Measurements from ENCODE around the gene CRYBB1. TPM values are rescaled to one million over a fixed set of nuclear protein-coding genes. Genes with fewer than 3 reads are reported as not detected.

The CRYBB1 gene
- total RNA-seq, 1 donor from 2014 or later = not detected

DNA sequence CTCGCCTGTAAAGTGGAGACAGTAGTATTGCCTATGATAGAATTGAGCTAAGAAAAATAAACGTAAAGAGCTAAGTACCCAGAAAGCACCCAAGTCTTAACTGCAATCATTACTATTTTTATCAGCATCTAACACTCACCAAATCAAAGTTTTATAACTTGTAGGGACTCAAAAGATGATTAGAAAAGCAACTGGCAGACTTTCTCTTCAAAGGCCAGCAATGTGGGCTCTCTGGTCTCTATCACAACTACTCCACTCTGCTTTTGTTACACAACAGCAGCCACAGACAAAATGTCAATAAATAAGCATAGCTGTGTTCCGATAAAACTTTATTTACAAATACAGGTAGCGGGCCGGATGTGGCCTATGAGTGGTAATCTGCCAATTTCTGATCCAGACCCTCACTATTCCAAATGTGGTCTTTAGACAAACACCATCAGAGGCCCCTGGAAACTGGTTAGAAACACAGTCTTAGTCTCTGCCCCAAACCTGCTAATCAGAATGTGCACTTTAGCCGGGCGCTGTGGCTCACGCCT is 36.1 kb downstream of the CRYBB1 start:
- no peak for DNase-seq (ENCODE audit: low spot score)
- no peak for ATAC-seq

DNA sequence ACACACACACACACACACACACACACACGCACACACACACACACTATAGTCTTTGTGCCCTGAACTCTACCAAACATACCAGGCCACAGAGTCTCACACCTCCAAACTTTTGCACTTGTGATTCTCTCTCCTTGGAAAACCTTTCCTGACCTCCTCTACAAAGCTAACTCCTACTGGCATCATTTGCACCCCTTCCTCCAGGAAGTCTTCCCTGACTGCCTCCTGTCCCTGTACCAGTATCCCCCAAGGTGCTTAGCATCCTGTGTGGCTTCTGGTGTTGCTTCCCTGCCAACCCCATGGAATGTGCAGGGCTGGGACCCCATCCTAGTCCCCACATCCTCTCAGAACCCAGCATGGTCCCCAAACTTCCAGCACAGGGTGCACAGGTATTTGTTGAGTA is 36.8 kb downstream of the CRYBB1 start:
- DNase-seq (ENCODE audit: low spot score) (no peak), ATAC-seq (no peak)

DNA sequence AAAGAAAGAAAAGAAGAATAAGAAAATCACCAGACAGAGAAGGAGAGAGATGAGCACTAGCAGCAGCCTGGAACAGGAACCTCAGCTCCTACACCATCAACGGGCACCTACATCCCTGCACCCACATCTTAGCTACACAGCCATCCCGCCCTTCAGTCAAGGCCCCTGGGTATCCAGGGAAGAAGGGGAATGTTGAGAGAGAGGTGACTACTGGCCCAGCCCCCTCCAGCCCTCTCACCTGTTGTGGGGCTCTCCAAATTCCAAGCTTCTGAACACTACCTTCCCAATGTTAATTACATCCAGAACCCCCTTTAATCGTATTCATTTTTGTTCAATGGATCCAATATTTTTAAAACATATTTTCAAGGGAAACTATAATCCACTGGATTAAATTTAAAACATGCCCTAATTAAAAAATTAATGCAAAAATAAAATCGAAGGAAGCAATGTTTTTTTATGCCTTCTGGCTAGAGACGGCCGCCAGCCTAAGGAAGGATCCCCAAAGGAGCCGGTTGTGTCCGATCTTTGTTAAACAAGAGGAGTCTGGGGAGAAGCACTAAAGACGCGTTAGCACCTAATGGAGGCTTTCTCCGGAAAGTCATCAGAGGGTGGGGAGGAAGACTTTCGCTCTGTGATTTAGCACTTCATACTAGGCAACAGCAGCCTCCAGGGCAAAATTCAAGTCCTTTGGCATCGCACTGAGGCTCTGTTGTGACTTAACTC is 37.4 kb downstream of the CRYBB1 start:
- DNase-seq (ENCODE audit: low spot score) (no peak), ATAC-seq (no peak)

DNA sequence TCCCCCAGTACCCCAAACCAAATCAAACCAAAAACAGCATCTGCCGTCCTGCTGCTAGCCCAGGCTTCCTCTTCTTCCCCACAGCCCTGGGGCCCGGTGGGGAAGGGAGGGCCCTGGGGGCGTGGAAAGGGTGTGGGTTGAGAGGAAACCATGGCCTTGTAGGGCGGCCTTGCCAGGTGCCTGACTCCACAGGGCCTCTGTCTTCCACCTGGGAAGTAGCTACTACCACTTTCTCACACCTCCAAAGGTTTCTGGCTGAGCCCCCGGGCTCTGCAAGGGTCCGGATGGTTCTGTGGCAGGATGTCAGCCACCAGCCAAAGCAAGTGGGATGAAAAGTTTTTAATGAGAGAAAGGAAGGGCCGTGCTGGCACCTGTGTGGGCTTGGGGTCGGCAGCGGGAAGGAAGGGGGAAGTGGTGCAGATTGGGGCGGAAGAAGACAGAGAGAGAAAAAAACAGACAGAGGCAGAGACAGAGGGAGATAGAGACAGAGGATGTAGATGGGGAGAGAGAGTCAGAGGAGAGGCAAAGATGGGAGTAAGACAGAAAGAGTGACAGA is 38.4 kb downstream of the CRYBB1 start:
- ATAC-seq = peak; percentile 40
- DNase-seq (ENCODE audit: low spot score) = no peak

DNA sequence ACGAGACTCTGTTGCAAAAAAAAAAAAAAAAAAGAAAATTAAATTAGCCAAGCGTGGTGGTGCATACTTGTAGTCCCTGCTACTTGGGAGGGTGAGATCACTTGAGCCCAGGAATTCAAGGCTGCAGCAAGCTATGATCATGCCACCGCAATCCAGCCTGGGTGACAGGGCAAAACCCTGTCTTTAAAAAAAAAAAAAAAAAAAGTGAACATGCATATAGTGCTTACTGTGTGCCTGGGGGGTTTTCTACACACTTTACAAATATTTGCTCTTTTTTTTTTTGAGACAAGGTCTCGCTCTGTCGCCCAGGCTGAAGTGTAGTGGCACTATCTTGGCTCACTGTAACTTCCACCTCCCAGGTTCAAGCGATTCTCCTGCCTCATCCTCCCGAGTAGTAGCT is 40.7 kb downstream of the CRYBB1 start:
- ATAC-seq = no peak
- no peak for DNase-seq (ENCODE audit: low spot score)

DNA sequence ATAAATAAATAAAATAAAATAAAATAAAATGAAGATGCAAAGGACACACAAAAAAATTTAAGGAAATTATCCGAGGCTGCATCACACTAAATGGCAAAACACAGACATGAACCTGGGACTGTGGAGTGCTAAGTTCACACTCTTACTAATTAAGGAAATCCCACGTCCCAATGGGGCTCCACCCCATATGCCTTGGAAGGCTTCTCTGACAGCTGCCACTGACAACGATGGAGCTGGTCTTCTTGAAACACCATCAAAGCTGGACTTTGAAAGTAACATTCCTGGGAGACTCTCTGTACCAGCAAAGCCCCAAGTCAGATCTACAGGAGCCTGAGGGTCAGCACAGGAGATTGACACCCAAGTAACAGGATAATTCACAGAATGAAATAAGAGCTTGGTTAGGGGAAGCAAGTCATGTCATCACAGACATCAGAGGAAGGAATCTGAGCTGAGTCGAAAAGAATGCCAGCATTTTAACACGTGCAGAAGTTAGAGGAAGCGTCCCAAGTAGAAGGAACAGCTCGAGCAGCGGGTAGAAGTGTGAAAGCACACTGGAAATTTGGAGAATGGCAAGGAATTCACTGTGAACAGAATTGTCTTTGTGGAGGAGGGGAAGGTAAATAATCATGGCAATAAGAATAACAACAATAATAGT is 41.7 kb downstream of the CRYBB1 start:
- DNase-seq (ENCODE audit: low spot score) = no peak
- no peak for ATAC-seq

DNA sequence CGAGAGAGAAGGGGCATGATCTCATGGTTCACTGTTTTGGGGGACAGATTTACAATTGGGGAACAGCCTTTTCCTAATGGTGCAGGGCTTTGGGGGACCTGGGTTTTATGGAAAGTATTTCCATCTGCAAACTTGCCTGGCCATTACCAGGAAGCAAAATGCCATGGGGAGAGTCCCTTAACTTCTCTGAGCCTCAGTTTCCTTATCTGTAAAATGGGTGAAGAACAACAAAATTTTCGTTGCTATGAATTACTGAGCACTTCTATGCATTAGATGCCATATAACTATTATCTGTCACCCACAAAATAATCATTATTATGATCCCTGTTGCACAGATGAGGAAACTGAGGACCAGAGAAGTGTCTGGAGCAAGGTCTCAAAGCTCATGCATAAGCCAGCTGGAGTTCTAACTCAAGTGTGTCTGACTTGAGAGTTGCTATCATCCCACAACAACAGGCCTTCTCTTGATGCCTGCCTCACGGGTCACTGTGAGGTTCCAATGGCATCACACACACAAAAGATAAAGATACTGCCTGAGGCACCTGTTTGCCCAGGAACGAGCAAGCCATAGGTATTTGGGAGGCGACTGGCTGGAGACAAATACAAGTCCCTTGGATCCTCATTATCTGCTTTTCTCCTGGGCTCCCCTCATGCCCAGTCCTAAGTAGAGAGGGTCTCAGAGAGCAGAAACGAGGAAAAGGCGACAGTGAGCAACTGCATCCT is 43.7 kb downstream of the CRYBB1 start:
- DNase-seq (ENCODE audit: low spot score) = no peak
- ATAC-seq = no peak

DNA sequence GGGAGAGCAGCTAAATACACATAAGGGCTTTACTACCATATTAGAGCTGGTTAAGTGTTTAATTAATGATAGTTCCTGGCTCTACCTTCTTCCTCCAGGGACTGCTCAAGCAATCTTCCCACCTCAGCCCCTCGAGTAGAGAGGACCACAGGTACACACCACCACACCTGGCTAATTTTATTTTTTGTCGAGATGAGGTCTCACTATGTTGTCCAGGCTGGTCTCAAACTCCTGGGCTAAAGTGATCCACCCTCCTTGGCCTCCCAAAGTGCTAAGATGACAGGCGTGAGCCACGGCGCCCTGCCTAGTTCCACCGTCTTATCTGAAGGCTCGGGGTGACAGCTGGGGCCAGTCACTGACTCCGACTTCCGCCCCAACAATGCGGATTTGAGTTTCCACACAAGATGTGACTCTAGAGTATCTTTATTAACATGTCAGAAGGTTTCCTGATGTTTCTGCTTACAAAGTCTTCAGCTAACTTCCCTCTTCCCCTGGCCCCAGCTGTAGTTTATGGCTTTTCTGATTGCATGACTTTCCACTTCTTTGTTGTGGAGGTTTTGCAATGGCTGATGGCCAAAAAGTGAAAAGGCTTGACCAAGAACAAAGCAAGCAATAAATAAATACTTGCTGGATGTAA is 44.7 kb downstream of the CRYBB1 start:
- ATAC-seq = peak; percentile 58
- no peak for DNase-seq (ENCODE audit: low spot score)

DNA sequence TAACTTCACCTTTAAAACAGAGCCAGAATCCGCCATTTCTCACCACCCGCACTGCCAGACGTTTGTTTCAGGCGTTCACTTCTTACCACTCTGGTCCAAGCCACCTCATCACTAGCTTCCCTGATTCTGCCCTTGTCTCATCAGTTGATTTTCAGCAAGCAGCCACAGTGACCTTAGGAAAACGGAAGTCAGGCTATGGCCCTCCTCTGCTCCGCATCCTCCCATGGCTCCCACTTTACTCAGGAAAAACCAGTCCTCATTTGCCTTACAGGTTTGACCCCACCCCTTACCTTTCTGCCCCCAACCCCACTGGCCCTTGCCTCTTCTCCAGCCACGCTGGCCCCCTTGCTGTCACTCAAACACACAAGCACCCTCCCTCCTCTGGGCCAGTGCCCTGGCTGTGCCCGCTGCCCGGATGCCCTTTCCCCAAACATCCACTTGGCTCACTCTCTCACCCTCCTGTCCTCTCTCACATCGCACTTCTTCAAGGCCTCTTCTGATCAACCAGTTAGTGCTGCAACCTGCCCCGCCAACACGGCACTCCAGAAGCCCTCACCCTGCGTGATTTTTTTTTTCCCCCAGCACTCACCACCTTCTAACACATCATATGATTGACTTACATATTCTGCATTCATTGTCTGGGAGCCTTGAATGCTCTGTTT is 46.8 kb downstream of the CRYBB1 start:
- ATAC-seq (peak; percentile 12), DNase-seq (ENCODE audit: low spot score) (no peak)

DNA sequence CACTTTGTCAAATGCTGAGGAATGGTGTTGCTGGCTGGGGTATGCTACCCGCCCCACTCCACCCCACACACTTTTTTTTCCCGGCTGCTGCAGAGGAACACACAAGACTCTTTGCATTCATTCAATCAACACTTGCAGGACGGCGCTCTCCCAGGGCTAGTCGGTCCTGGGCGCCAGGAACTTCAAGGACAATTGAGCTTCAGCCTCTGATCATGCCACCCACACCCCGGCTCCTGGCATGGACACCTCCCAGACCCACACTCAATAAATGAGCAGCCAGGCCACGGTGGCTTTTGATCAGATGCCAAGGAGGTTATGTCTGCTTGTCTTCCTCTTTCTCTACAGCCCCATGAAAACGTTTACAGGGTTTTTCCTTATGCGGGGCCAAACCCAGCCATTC is 47.7 kb downstream of the CRYBB1 start:
- ATAC-seq (peak; percentile 18), DNase-seq (ENCODE audit: low spot score) (no peak)

DNA sequence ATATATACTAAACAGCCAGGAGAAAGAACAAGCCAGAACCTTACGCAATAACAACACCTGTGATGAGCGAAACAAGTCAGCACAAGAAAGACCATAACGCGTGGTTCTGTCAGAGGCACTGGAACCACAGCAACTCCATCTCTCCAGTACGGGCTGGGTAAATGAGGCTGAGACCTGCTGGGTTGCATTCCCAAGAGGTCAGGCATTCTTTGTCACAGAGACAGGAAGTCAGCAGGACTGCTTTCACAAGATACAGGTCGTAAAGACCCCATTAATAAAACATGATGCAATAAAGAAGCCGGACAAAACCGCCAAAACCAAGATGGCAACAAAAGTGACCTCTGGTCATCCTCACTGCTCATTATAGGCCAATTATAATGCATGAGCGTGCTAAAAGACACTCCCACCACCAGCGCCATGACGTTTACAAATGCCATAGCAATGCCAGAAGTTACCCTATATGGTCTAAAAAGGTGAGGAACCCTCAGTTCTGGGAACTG is 49.6 kb downstream of the CRYBB1 start:
- DNase-seq (ENCODE audit: low spot score) (no peak), ATAC-seq (peak; percentile 6)

DNA sequence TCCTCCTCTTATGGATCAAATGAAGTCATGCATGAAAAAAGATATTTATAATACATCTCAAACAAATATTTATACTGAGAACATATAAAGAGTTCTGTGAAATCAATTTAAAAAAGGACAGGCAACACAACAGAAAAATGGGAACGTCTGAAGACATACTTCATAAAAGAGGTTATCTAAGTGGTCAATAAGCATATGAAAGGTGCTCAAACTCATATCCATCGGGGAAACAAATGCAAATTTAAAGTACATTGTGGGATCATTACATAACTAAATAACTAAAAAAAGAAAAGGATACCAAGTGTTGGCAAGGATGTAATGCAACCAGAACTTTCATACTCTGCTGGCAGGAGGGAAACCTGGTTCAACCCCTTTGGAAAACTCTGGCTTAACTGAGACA is 50.2 kb downstream of the CRYBB1 start:
- DNase-seq (ENCODE audit: low spot score) (no peak), ATAC-seq (no peak)

DNA sequence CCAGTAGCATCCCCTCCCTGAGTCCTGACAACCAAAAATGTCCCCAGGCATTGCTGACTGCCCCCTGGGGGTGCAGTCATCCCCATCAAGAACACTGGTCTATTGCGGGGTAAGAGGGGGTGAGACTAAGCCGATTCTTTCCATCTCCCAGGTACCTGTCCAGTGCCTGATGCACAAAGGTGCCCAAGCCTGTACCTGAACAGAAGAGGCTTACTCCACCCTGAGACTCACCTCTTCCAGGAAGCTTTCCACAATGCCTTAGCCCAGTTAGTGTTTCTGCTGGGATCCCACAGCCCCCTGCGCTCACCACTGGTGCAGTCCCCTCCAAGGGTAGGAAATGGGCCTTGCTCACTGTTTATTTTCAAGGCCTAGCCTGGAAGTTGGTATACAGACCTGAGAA is 50.8 kb downstream of the CRYBB1 start:
- no peak for DNase-seq (ENCODE audit: low spot score)
- no peak for ATAC-seq

DNA sequence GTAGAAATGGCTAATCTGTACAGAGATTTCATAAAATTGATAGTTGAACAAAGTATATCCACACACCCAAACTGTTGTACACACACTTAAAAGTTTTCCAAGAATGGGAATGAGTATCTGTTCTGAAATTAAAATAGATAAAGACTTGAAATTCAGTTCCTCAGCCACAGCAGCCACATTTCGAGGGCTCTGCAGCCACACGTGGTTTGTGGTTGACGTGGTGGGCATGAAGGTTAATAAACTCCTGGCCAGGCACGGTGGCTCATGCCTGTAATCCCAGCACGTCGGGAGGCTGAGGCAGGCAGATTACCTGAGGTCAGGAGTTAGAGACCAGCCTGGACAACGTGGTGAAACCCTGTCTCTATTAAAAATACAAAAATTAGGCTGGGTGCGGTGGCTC is 51.9 kb downstream of the CRYBB1 start:
- ATAC-seq (no peak), DNase-seq (ENCODE audit: low spot score) (no peak)

DNA sequence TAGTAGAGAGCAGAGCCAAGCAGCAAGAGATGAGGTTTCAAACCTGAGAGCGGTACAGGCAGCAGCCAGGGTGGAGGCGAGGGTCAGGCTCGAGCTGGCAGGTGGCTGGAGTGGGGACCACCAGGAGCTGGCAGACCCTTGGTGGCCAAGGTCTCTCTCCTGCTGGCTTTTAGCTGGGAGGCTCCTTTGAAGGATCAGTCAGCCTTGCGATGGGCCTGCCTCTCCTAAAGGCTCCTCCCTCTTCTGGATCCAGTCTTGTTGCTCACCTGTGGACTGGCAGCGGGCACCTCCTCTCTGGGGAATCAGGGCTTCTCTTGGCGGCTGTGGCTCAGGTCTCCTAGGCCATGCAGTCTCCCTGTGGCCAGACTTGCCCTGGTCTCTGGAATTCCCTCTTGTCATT is 52.6 kb downstream of the CRYBB1 start:
- no peak for ATAC-seq
- no peak for DNase-seq (ENCODE audit: low spot score)

DNA sequence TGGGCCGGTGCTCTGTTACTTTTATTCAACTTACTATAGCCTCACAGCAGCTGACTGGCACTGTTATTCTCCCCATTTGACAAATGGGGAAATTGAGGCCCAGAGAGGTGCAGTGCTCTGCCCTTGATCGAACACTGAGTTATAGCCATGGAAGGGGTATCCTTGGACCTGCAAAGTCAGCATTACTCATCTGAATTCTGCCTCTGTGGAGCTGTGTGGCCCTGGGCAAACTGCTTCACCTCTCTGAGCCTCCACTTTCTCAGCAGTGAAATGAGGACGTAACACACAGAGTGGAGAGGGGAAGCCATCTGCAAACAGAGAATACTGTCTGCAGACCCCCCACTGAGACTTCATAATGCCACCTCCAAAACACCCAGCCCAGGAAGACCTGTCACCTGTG is 53.2 kb downstream of the CRYBB1 start:
- no peak for DNase-seq (ENCODE audit: low spot score)
- no peak for ATAC-seq

DNA sequence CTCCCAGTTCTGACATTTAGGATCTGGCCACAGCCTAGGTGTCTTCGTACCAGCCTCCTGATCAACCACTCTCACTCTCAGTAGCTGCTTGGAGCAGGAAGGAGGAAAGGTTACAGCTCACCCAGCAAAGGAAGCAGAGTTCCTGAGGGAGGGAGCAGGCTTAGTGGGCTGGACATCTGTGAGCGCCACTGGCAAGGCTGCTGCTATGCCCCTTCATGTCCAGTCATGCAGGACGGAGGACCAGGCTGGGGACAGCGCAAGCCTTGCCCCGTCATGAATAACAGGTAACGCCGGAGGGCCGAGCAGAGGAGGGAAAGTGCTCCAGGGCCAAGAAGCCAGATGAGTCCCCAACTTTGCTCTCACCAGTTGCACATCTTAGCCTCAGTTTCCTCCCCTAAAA is 53.6 kb downstream of the CRYBB1 start:
- DNase-seq (ENCODE audit: low spot score) = no peak
- no peak for ATAC-seq

DNA sequence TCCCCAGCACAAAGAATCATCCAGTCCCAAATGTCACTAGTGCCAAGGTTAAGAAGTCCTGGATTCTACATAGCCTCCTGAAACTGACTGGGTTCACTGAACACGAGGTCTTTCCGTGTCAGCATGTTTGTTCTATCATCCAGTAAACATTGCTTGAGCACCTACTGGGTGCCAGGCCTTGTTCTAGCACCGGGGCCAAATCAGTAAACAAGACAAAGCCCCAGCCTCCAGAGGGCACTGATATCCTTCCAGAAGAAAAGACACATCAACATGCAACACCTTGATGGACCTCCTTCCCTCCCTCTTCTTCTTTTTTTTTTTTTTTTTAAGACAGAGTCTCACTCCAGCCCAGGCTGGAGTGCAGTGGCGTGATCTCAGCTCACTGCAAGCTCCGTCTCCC is 54.8 kb downstream of the CRYBB1 start:
- peak; percentile 68 for DNase-seq (ENCODE audit: low spot score)
- ATAC-seq = peak; percentile 33

DNA sequence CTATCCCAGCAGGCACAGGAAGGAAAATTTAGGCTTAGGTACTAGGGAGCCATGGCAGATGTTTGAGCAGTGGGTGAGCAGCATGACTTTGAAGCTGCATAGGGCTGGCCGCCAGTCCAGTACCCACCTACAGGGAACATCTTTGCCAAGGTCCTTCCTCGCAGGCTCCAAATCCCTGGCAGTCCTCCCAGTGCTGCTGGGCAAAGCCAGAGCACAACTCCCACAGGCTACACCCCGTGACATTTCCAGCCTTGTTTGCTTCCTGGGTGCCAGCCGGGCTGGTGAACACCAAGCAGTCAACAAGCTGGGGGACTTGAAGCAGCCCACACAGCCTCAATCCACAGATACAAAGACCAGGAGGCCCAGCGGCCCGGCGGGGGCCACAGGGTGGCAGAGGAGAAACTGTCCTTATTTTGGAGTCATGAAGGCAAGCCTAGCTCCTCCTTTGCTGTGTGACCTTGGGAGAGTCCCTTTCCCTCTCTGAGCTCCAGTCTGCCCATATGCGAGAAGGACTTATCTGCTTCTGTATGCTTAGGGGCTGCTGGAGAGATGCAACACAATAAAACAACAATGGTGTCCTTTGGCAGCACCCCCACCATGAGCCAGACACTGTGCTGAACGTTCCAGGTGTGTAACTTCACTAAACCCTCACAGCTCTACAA is 55.9 kb downstream of the CRYBB1 start:
- peak; percentile 65 for ATAC-seq
- DNase-seq (ENCODE audit: low spot score) = peak; percentile 95

Measured in left lobe of liver (tissue), 2 donors.